Keratinocyte (primary cell): ENCODE results near the gene THUMPD3. TPM values are rescaled to one million over a fixed set of nuclear protein-coding genes. Genes with fewer than 3 reads are reported as not detected.

Source experiments
- DNase-seq: peaks from one replicate; pipeline ENCODE4 v3.0.0-alpha.2; 2011; ENCODE audit warnings: low read depth, missing footprints, low spot score
- FAIRE-seq: peaks from 2 replicates; lab custom pipeline; 2011; peaks lifted over from hg19 to GRCh38; lab: Jason Lieb, UNC
- H2AFZ ChIP-seq: 2 replicates; pipeline ENCODE4 v1.6.0; 2012; ENCODE audit warnings: low read length, control low read depth, inconsistent platforms; ENCODE audit not compliant: control insufficient read depth
- H3K27ac ChIP-seq: 2 replicates; pipeline ENCODE4 v1.5.1; 2011; ENCODE audit warnings: low read length; ENCODE audit not compliant: control insufficient read depth, insufficient read depth
- H3K27me3 ChIP-seq: 3 replicates; pipeline ENCODE4 v1.6.0; 2011; ENCODE audit warnings: low read length; ENCODE audit not compliant: control insufficient read depth, insufficient read depth; ENCODE audit errors: extremely low read depth
- H3K36me3 ChIP-seq, 2 experiments: 2 replicates in 1 of 2; 3 replicates in 1 of 2; pipeline ENCODE4 v1.5.1; 2011; ENCODE audit warnings: low read length in 2 of 2, mild to moderate bottlenecking in 1 of 2; ENCODE audit not compliant: control insufficient read depth in 2 of 2, insufficient read depth in 2 of 2; ENCODE audit errors: extremely low read depth in 1 of 2
- H3K4me1 ChIP-seq: 3 replicates; pipeline ENCODE4 v1.5.1; 2011; ENCODE audit warnings: low read length; ENCODE audit not compliant: control insufficient read depth, insufficient read depth; ENCODE audit errors: extremely low read depth
- H3K4me2 ChIP-seq: 3 replicates; pipeline ENCODE4 v1.6.0; 2011; ENCODE audit warnings: low read depth, low read length; ENCODE audit not compliant: control insufficient read depth, insufficient read depth; ENCODE audit errors: extremely low read depth
- H3K4me3 ChIP-seq, 3 experiments: fragments of 200-600 bp in 1 of 3; sonication (generic) in 1 of 3; 2 replicates in 2 of 3; 3 replicates in 1 of 3; pipeline ENCODE4 v1.5.1; 2011 to 2016; ENCODE audit warnings: low read length in 3 of 3, mild to moderate bottlenecking in 3 of 3, control low read depth in 2 of 3, inconsistent platforms in 1 of 3, low read depth in 1 of 3, mixed read lengths in 1 of 3, mixed run types in 1 of 3, moderate library complexity in 1 of 3; ENCODE audit not compliant: control insufficient read depth in 2 of 3, insufficient read depth in 2 of 3; ENCODE audit errors: extremely low read depth in 1 of 3
- H3K79me2 ChIP-seq: 2 replicates; pipeline ENCODE4 v1.6.0; 2012; ENCODE audit warnings: low read length; ENCODE audit not compliant: control insufficient read depth, insufficient read depth
- H3K9ac ChIP-seq: 3 replicates; pipeline ENCODE4 v1.6.0; 2011; ENCODE audit warnings: low read length; ENCODE audit not compliant: control insufficient read depth, insufficient read depth; ENCODE audit errors: extremely low read depth
- H3K9me1 ChIP-seq: 3 replicates; pipeline ENCODE4 v1.6.0; 2011; ENCODE audit warnings: low read length; ENCODE audit not compliant: control insufficient read depth, insufficient read depth; ENCODE audit errors: extremely low read depth
- H3K9me3 ChIP-seq: 2 replicates; pipeline ENCODE4 v1.5.1; 2012; ENCODE audit warnings: low read depth, low read length; ENCODE audit not compliant: control insufficient read depth
- H4K20me1 ChIP-seq: 3 replicates; pipeline ENCODE4 v1.6.0; 2011; ENCODE audit warnings: low read length; ENCODE audit not compliant: control insufficient read depth, insufficient read depth; ENCODE audit errors: extremely low read depth
- CTCF ChIP-seq, 3 experiments: IDR thresholded peaks in 1 of 3; conservative IDR thresholded peaks in 1 of 3; optimal IDR thresholded peaks in 1 of 3; 2 replicates in 2 of 3; 3 replicates in 1 of 3; pipeline versions ENCODE3 to v1.5.1; 2011; ENCODE audit warnings: low read length in 3 of 3, mild to moderate bottlenecking in 3 of 3, moderate library complexity in 2 of 3, control low read depth in 1 of 3, inconsistent platforms in 1 of 3; ENCODE audit not compliant: insufficient read depth in 2 of 3; ENCODE audit errors: extremely low read depth in 1 of 3
- EZH2 ChIP-seq: IDR thresholded peaks from one replicate; pipeline ENCODE4 v1.6.1; 2012; ENCODE audit warnings: inconsistent platforms, mild to moderate bottlenecking, low read length, moderate library complexity
- dilution Hi-C: fragments of 300-500 bp; cut with MboI; formaldehyde crosslinking; loops from one replicate; pipeline ENCODE4 v1.7.0; 2020; ENCODE audit warnings: low sequenced_read_pairs; ENCODE audit not compliant: extremely low pct_ligation_motif_present
- polyA plus RNA-seq, 5 experiments: library from polyadenylated mRNA; depleted of rRNA in 3 of 5; stranded (reverse) in 3 of 5; stranded (forward) in 1 of 5; unstranded in 1 of 5; fragments of >200 nt; gene quantifications; 1 replicate in 1 of 5; 2 replicates in 3 of 5; 3 replicates in 1 of 5; pipeline versions ENCODE4 v1.2.1 to v1.2.3, GENCODE V29; 2011 to 2012; ENCODE audit warnings: missing spikeins in 2 of 5, low read depth in 1 of 5, low replicate concordance in 1 of 5

The THUMPD3 gene
- polyA plus RNA-seq, 1 donor (not counting 4 experiments of a cell fraction or from before 2014, with no cell fraction given), result 59.8 TPM

GRCh38 chr3:9397906-9398699 lies 35.2 kb downstream of the THUMPD3 start:
- Histone ChIP-seq H3K27ac (peak overlapping the region; percentile 99), H3K4me1 (peaks cover 45% of the 10 kb centered on the region), H3K4me3 (peak overlapping the region; percentile 87 to 97 (median 96)), H3K4me2 (peak overlapping the region; percentile 96), H3K9me1 (no peaks in the 10 kb centered on the region), H4K20me1 (peaks cover 21% of the 10 kb centered on the region), H3K9ac (peak overlapping the region; percentile 100), H3K36me3 (peaks cover 5 to 13% of the 10 kb centered on the region in 2 experiments), H3K9me3 (no peaks in the 10 kb centered on the region), H3K79me2 (peaks cover 84% of the 10 kb centered on the region), H3K27me3 (no peaks in the 10 kb centered on the region), H2AFZ (no peak overlapping the region)
- FAIRE-seq (no peak), DNase-seq (no peak)
- no peak for TF ChIP-seq CTCF (optimal IDR thresholded peaks at IDR 0.05 in 1 of 3, IDR thresholded peaks at IDR 0.05 in 1 of 3, conservative IDR thresholded peaks at IDR 0.05 in 1 of 3; ENCODE audit: extremely low read depth in 1 of 3, insufficient read depth in 2 of 3, low read length in 3 of 3)
- no peak for TF ChIP-seq EZH2
- dilution Hi-C loops, result no loop called here

GRCh38 chr3:9398700-9399336 lies 36.0 kb downstream of the THUMPD3 start:
- H3K79me2 ChIP-seq, result peaks cover 84% of the 10 kb centered on the region
- H2AFZ ChIP-seq, result no peak overlapping the region
- TF ChIP-seq CTCF (optimal IDR thresholded peaks at IDR 0.05 in 1 of 3, IDR thresholded peaks at IDR 0.05 in 1 of 3, conservative IDR thresholded peaks at IDR 0.05 in 1 of 3; ENCODE audit: extremely low read depth in 1 of 3, insufficient read depth in 2 of 3, low read length in 3 of 3) (no peak), EZH2 (no peak)
- peak overlapping the region; percentile 100 for H3K9ac ChIP-seq
- no peak for DNase-seq
- no peaks in the 10 kb centered on the region for H3K27me3 ChIP-seq
- H3K9me3 ChIP-seq, result no peaks in the 10 kb centered on the region
- H3K9me1 ChIP-seq, result no peaks in the 10 kb centered on the region
- H3K4me3 ChIP-seq, result peak overlapping the region; percentile 87 to 97 (median 96)
- H3K36me3 ChIP-seq, result peaks cover 4 to 10% of the 10 kb centered on the region in 2 experiments
- H4K20me1 ChIP-seq, result peaks cover 20% of the 10 kb centered on the region
- dilution Hi-C loops, result no loop called here
- H3K4me1 ChIP-seq, result peaks cover 48% of the 10 kb centered on the region
- no peak for FAIRE-seq
- H3K27ac ChIP-seq, result peak overlapping the region; percentile 99
- H3K4me2 ChIP-seq, result peak overlapping the region; percentile 96
